ENCODE results near the gene MGMT.

MGMT gene

DNA sequence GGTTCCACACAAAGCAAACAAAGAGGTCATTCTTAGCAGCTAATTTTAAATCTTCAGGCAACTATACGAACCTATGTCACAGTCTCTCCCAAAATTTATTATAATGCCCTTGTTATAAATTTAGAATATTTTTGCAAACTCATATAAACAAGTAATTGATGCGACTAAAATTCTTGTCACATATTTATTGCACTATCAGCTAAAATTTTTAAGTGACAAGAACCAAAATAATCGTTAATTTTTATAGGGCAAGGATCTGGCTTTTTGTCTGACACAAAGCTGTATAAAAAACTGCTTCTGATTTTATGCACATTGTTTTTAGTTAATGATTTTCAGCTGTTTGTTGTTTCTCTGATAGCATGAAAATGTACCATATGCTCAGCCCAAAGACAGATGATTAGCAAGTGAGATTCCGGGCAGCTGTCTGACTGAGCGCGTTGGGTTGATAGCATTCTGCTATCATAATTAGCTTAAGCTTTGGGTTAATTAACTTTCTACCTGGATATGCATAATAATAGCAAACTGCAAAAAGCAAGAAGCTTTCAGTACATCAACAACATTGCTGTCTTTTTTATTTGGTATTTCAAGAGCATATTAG, 136.0 kb downstream of the MGMT start:
- no peak for DNase-seq

DNA sequence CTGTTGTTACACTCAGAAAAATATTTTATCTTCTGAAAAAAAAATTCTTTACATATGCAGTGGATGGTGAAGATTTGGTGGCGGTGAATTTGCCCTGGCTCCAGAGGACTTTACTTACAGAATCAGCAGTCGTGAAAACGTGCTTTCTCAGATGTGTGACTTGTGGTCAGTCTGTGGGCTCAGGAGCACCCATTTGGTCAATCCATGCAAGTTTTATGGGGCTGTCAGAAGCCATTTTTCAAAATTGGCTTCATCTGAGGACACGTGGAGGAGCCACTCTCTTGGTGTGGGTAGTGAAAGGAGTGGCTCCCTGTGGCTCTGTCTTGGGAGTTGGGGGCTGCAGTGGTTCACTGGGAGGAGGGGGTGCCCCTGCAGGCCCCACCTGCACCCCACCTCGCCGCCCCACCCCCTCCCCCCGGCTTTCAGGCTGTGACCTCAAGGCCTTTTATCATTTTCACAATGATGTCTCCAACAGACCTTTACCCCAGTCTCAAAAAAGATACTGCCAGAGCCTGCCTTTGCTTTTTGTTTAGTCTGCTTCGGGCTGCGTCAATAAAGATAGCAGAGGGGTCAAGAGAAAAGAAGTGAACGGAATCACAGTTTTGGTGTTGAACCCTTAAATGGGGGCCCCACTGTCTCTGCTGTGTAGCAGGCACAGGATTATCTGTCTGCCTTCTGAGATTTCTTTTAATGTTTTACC, 137.4 kb downstream of the MGMT start:
- no peak for DNase-seq

DNA sequence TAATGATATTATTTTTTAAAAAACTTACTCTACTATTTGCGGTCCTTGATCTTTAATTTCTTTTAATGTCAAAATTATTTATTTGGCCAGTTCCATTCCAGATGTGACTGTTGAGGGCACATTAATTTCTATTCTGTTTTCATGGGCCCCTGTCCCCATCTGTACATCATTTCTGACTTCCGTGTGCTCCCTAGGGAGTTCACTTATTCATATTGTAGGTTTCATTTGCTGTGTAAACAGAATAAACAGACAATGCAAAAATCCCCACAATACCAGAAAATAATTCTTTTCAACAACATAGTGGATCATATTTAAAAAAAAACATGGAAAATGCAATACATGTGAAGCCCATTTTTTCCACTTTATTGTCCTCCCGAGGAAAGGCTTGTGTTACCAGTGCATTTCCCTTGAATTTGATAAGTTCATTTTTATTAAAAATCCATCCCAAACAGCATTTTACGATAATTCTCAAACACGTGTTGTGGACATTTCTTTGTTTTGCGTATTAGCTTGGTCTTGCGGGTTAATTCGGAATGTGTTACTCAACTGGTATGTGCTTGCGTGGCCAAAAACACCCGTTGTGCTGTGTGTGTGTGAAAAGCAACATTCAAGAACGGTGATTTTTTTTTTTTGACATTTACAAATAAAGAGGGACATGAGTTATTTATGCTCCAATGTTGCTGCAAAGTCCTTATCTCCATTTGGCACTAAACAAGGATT, 138.4 kb downstream of the MGMT start:
- no peak for DNase-seq

- no peak for DNase-seq
Observed at GRCh38 chr10:129605986-129606518, 139.0 kb downstream of the MGMT start.

DNA sequence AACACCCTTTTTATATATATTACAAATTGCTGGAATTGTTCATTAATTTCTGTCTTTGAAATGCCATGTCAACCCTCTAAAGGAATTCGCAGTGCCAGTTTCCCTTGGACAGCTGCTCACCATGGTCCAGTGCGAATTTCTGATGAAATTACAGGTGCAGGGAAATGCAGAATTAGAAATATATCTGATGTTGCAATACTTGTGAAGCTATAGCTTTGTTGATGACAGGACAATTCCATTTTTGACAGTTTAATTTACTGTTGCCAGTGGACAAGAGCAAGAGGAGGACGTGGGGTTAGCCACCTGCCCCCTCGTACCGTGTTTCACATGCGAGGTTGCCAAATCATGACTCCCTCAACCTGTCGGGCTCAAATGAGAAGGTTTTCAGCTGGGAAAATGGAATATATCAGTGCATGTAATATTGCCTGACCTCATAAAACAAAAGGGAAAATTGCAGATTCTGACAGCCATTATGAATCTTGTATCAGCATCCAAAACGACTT, 140.6 kb downstream of the MGMT start:
- no peak for DNase-seq

- DNase-seq: no peak
Observed at GRCh38 chr10:129608653-129609052, 141.6 kb downstream of the MGMT start.

DNA sequence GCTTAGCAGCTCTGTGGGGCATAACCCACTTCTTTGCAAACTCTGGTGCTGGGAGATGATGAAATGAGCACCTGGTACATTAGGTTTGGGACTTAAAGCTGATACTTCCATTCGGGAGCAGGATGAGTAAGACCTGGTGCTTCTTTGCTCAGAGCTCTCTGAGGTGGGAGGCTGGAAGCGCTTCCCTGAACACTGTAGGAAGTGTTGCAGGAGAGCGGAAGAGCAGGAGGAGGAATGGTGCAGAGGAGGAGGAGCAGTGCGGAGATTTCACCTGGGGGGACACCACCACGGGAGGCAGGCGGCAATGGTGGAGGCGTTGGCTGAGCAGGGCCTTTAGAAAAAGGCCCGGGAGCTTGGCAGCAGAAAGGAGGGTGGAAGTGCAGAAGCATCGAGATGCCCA, 142.5 kb downstream of the MGMT start:
- no peak for DNase-seq

DNA sequence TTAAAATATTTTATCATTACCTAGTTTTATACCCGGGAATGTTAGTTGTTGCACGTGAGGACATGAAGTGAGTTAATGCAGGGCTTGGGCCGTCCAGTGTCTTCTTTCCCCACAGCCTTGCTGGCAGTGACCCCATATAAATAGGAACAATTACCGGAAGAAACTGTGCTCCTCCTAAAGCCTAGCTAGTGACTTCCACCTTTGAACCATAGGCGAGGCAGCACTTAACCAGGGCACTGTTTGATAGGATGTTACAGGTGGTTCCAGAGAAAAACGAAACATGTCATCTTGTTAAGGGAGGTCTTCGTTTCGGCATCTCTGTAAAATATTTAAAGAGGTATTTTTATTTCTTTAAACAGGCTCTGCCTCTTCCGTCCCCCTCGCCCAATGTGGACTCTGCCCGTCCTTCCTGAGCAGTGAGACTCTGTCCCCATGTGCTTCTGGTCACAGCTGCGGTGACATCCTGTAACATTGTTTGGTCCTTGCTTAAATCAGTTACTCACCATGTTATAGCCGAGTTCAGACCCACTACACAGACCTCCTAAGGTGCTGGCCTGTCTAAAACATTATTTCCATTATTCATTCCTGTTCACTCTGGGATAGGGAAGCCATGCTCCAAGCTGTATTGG, 145.6 kb downstream of the MGMT start:
- no peak for DNase-seq

GRCh38 chr10:129613377-129613980, 146.4 kb downstream of the MGMT start:
- DNase-seq: no peak

DNA sequence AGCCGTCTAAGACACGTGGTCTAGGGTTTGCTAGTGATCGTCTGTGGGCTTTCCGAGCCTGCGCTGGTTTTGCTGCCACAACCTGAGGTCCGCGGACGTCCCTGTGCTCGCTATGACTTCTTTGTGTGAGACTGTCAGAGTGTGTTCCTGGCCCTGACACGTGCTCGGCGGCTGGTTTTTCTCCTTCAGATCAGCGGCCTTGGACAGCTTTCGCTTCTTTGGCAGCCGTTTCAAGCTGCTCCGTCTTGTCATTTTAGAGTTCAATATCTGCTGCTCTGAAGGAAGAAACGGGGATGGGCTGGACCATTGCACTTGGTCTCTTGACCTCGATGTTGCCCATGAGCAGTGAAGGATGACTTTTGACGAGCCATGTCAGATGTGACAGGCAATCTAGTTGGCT, 147.3 kb downstream of the MGMT start:
- DNase-seq: no peak

DNA sequence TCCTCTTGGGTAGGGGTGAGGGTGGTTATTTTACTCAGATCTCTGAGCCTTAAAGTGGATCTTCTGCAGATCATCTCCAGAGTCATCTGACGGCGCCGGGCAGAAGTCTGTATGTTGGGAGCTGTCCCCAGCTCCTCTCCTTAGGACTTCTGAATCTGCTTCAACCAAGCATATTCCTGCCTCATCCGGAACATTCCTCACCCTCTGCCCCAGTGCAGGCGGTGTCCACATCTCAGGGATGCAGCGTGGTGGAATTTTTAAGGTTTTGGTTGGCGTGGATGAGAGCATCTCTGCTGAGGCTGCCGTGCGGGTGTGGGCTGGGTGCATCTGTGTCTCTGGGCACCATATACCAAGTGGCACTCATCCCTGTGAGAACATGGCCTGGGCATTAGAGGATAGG, 148.3 kb downstream of the MGMT start:
- no peak for DNase-seq

DNA sequence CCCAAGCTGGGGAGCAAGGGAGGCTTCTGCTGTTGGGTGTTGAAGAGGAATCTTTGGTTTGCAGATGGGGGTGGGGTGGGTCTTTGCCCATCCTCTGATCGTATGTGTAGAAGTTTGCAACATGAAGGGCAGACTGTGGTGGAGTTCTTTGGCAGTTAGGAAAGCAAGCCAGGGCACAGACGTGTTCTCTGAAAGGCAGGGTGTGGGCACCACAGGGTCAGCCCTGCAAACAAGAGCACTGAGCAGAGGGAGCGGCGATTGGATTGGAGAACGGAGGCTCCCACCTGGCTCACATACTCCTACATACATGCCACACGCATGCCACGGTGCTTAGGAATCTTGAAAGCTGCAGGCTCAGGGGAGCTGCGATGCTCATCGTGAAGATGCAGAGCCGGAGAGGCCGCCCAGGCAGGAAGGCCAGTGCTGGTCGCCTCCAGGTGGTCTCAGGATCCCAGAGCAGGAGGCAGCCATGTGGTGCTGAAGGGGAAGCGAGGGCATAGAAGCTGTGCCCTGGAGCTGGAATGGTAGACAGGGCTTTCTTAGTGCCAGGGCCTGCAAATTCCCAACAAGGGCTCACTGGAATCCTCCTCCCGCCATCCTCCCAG, 149.0 kb downstream of the MGMT start:
- no peak for DNase-seq

DNA sequence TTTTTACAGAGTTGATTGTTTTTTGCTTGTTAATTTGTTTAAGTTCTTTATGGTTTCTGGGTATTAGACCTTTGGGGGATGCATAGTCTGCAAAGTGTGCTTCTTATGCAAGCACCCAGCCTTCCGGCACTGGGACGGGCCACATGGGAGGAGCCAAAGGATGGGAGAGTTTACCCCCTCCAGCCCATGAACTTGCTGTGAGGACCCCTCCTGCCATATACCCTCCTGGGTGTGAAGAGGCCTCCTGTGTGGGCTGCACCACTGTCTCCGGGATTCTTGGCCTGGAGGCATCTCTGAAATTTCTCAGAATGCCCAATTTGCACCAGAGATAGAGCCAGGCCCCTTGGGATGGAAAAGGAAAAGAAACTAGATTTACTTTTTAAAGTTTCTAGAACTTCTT, 150.7 kb downstream of the MGMT start:
- no peak for DNase-seq

GRCh38 chr10:129621062-129621461, 154.0 kb downstream of the MGMT start:
- DNase-seq: no peak

DNA sequence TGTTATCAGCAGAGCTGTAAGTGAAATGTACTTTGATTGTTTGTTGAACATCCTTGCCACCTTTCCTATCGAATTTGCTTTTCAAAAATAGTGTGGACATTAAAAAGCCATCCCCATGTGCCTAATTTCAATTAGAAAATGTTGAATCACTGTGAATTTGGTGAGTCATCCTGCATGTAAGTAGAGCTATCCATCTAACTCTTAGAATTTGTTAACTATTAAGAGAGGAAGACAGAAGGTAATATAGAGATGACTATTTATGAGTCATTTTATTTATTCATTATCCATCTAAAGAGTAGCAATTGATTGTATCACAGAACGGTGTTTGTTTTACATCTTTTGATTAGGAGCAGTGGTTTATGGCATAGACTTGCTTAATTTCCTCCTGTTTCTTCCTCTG, 154.7 kb downstream of the MGMT start:
- DNase-seq: no peak

DNA sequence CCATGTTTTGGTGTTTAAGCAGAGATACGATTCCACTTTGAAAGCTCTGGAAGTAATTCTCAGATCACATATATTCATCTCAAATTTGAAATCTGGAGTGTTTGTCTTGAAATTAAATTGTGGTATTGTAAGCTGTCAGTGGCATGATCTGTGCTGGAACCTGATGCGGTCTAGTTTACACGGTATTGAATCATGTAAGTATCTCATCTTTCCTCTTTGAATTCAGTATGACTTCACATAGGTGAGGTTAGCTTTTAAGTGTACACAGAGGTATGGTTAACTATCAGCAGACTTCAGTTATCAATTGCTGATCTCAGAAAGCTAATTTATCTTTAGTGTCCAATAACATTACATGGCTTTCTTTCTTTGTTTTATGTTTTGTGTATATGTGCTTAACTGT, 155.2 kb downstream of the MGMT start:
- no peak for DNase-seq

DNA sequence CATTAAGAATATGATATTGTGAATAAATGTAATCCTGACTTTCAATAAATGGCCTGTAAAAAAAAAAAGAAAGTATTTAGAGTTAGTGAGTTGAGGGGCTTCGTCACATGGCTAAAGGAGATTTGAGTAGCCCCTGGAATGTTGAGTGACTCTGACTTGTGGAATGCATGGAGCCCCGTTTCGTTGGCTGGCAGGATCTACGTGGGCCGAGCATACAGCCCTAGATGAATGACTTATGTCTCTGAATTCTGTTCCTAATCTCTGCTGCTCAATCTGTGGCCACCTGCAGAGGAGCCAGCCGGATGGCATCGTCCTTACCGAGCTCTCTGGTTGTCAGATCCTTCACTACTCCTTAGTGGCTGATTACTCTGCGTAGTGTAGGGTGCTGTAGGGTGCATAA, 155.7 kb downstream of the MGMT start:
- no peak for DNase-seq

DNA sequence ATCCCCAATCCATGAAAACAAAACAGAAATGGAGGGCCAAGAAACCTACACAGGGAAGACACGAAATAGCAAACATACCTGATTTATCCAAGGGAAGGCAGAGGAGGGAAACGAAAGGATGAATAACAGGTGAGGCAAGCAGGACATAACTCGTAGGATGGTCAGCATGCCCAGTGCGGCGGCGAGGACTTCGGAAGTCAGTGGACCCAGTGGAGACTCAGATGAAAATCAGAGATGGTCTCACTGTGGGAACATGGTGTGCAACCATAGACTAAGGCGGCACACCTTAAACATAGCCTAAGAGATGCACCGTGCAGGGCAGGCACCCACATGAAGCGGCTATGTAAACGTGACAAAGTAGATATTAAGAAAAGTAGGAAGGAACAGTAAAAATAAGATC, 157.5 kb downstream of the MGMT start:
- DNase-seq: no peak

GRCh38 chr10:129626309-129626708, 159.3 kb downstream of the MGMT start:
- no peak for DNase-seq

DNA sequence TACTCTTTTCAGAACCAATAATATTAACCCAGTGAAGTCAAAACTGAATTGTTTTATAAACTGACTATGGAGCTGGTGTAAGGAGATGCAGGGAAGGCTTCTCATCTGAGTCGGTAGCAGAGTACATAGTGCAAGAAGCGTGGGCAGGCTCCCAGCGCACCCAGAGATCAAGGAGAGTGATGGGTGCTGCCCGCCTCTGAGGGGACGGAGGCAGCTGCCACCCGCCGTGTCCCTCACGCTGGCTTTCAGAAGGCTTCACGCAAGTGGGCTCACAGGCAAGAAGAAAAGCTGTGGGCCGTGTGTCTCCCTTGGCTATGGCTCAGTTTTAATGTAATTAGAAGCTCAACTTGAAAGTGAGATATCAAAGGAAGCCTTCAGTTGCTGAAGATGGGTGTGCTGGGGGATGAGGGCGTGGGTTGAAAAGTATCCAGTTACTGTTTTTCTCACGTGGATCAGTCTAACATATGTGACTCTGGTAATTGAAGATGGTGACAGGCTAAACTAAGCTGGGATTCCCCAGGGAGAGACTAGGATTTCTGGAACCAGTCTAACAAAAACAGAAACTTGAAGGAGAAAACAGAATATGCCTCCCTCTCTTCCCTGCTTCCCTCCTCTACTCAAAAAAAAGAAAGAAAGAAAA, 159.9 kb downstream of the MGMT start:
- DNase-seq: no peak

DNA sequence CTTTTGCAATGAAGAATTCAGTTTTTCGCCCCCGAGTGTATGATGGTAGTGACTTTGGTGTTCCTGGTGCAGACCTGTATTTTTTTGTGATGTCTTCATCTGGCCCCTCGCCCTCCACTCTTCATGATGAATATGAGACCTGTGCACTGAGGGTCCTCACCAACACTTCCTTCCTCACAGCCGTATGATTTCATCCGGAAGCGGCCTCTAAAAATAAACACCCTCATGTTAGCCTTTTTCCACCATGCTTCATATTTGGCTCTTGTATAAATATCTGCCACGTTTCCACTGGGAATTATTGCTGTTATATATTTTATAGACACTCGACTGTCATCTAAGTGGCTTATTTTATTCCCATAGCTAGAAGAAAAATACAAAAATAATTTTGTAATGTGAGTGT, 160.4 kb downstream of the MGMT start:
- DNase-seq: no peak

DNA sequence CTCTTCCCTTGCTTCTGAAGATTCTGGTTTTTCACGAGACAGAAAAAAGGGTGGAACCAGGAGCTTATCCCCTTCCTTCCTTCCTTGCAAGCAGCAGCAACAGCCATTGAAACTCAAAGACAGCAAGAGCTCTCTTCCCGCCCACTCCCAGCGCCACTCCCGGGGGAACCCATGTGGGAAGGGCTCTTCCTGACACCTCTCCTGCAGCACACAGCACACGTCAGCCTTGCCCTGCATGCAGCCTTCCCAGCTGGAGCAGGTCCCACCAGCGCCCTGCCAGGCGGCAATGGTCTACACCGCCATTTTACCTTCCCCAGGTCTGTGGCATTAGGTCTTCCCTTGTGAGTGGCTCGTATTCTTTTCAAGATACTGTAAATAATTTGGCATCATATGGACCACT, 161.8 kb downstream of the MGMT start:
- no peak for DNase-seq

All from NCI-H2081 (cell line).